Ecto neural progenitor cell (in vitro differentiated cells): ENCODE data around the gene RFX3.

Source experiments
- DNase-seq: peaks from one replicate; pipeline ENCODE4 v3.0.0-alpha.2; 2018; ENCODE audit warnings: low spot score

The RFX3 gene

GRCh38 chr9:3525836-3526164 is at the start of gene RFX3:
Gene RFX3, minus strand, starts transcription at chr9:3526001. Its CDS starts 130,413 bp downstream, at chr9:3395588.
- no peak for DNase-seq

GRCh38 chr9:3571500-3571899 is 45.7 kb upstream of the RFX3 start:
- no peak for DNase-seq

- DNase-seq: no peak
Observed at GRCh38 chr9:3569529-3569928, 43.7 kb upstream of the RFX3 start.

- no peak for DNase-seq
Observed at GRCh38 chr9:3567988-3568387, 42.2 kb upstream of the RFX3 start.

GRCh38 chr9:3553076-3553765 is 27.4 kb upstream of the RFX3 start:
- no peak for DNase-seq

- DNase-seq: no peak
Observed at GRCh38 chr9:3549225-3549624, 23.4 kb upstream of the RFX3 start.

GRCh38 chr9:3548648-3549047 is 22.8 kb upstream of the RFX3 start:
- no peak for DNase-seq

- no peak for DNase-seq
Observed at GRCh38 chr9:3541206-3541605, 15.4 kb upstream of the RFX3 start.

- no peak for DNase-seq
Observed at GRCh38 chr9:3534614-3535404, 9.0 kb upstream of the RFX3 start.

GRCh38 chr9:3532158-3532557 is 6.4 kb upstream of the RFX3 start:
- DNase-seq: no peak

GRCh38 chr9:3528451-3528850 is 2.6 kb upstream of the RFX3 start:
- DNase-seq: no peak

- peak; percentile 69 for DNase-seq
Observed at GRCh38 chr9:3526997-3527940, 1.5 kb upstream of the RFX3 start.

- peak; percentile 90 for DNase-seq
Observed at GRCh38 chr9:3526165-3526996, 580 bp upstream of the RFX3 start.

- DNase-seq: no peak
Observed at GRCh38 chr9:3525096-3525835, 535 bp downstream of the RFX3 start.

- DNase-seq: no peak
Observed at GRCh38 chr9:3521966-3522365, 3.8 kb downstream of the RFX3 start.

- DNase-seq: no peak
Observed at GRCh38 chr9:3520564-3520963, 5.2 kb downstream of the RFX3 start.

- no peak for DNase-seq
Observed at GRCh38 chr9:3517377-3518048, 8.3 kb downstream of the RFX3 start.

- no peak for DNase-seq
Observed at GRCh38 chr9:3516667-3517330, 9.0 kb downstream of the RFX3 start.

GRCh38 chr9:3515405-3515804 is 10.4 kb downstream of the RFX3 start:
- DNase-seq: no peak

- no peak for DNase-seq
Observed at GRCh38 chr9:3514786-3515185, 11.0 kb downstream of the RFX3 start.
